CD4-positive, CD25-positive, alpha-beta regulatory T cell (primary cell): ENCODE results near the gene ZFP90. TPM values are rescaled to one million over a fixed set of nuclear protein-coding genes. Genes with fewer than 3 reads are reported as not detected.
"Not testable (repeated sequence)": the region's sequence is repeated elsewhere in the genome, so short reads cannot be mapped to it uniquely, and the experiment has no call there.

Source experiments
- ATAC-seq, 2 donors: fragments of 150-1000 bp; cut with Tn5 transposase; one replicate each; pipeline ENCODE4 v1.10.0; 2021; ENCODE audit warnings: low read depth in 2 of 2, moderate number of reproducible peaks in 2 of 2, moderate library complexity in 1 of 2
- DNase-seq, 3 donors: peaks; one replicate each; pipeline versions ENCODE4 v3.0.0 to v3.0.0-alpha.2; 2012 to 2022; ENCODE audit warnings: mixed read lengths in 1 of 3
- H3K27ac ChIP-seq: one replicate; pipeline ENCODE4 v1.7.0; 2013; ENCODE audit warnings: mild to moderate bottlenecking, low read length; ENCODE audit not compliant: insufficient read depth, poor library complexity, severe bottlenecking
- H3K27me3 ChIP-seq: one replicate; pipeline ENCODE4 v1.7.0; 2013; ENCODE audit warnings: low read length; ENCODE audit not compliant: control insufficient read depth, insufficient read depth
- H3K36me3 ChIP-seq: one replicate; pipeline ENCODE4 v1.7.0; 2013; ENCODE audit warnings: mild to moderate bottlenecking, low read length, moderate library complexity; ENCODE audit not compliant: control insufficient read depth, insufficient read depth
- H3K4me1 ChIP-seq: 2 replicates; pipeline ENCODE4 v1.7.0; 2013; ENCODE audit warnings: mild to moderate bottlenecking, low read length; ENCODE audit not compliant: insufficient read depth, control insufficient read depth, poor library complexity, severe bottlenecking
- H3K4me3 ChIP-seq: one replicate; pipeline ENCODE4 v1.7.0; 2013; ENCODE audit warnings: low read depth, mild to moderate bottlenecking, low read length, moderate library complexity
- H3K9me3 ChIP-seq, 2 experiments: 1 replicate in 1 of 2; 2 replicates in 1 of 2; pipeline ENCODE4 v1.7.0; 2013; ENCODE audit warnings: low read length in 2 of 2, mild to moderate bottlenecking in 1 of 2, moderate library complexity in 1 of 2; ENCODE audit not compliant: control insufficient read depth in 2 of 2
- H3K27ac Mint-ChIP-seq, 3 donors: one replicate each; pipeline ENCODE4 v1.8.0; 2020 to 2022; ENCODE audit warnings: mild to moderate bottlenecking in 3 of 3, mixed read lengths in 3 of 3, moderate library complexity in 2 of 3
- H3K27me3 Mint-ChIP-seq: one replicate; pipeline ENCODE4 v1.8.0; 2022; ENCODE audit warnings: mild to moderate bottlenecking, mixed read lengths
- H3K36me3 Mint-ChIP-seq: one replicate; pipeline ENCODE4 v1.8.0; 2020; ENCODE audit warnings: mixed read lengths
- H3K4me1 Mint-ChIP-seq, 4 donors: one replicate each; pipeline ENCODE4 v1.8.0; 2020 to 2022; ENCODE audit warnings: mixed read lengths in 4 of 4, mild to moderate bottlenecking in 1 of 4
- H3K4me3 Mint-ChIP-seq, 4 donors: one replicate each; pipeline ENCODE4 v1.8.0; 2020 to 2022; ENCODE audit warnings: mild to moderate bottlenecking in 4 of 4, mixed read lengths in 4 of 4, moderate library complexity in 3 of 4
- H3K9me3 Mint-ChIP-seq, 7 donors: one replicate each; pipeline ENCODE4 v1.8.0; 2020 to 2022; ENCODE audit warnings: mixed read lengths in 7 of 7, mild to moderate bottlenecking in 3 of 7, moderate library complexity in 2 of 7
- polyA plus RNA-seq, 4 donors: library from polyadenylated mRNA; unstranded; fragments of 300-500 nt; fragmentation: Illumina TruSeq; gene quantifications; one replicate each; pipeline ENCODE4 v1.2.3, GENCODE V29; 2021
- total RNA-seq: library from RNA; stranded (reverse); gene quantifications from one replicate; pipeline ENCODE4 v1.2.3, GENCODE V29; 2022

ZFP90 gene
- total and polyA plus RNA-seq, 5 donors from 2014 or later = 20.6 to 49.3 (median 24.8) TPM

- ATAC-seq = no peak
- no peak for DNase-seq
- H3K36me3 Mint-ChIP-seq = peaks cover 20% of the 10 kb centered on the region
- peaks cover 28% of the 10 kb centered on the region for H3K4me1 ChIP-seq
- H3K9me3 ChIP-seq = no peaks in the 10 kb centered on the region
- H3K4me3 ChIP-seq = no peak overlapping the region
- H3K4me3 Mint-ChIP-seq = peak overlapping the region in 1 of 4 donors; percentile 55
- no peak overlapping the region for H3K27ac Mint-ChIP-seq
- H3K4me1 Mint-ChIP-seq = peaks cover under 1 to 27% (median 15%) of the 10 kb centered on the region in 4 donors
- no peaks in the 10 kb centered on the region for H3K27me3 ChIP-seq
- H3K27ac ChIP-seq = no peak overlapping the region
- H3K36me3 ChIP-seq = no peaks in the 10 kb centered on the region
- no peaks in the 10 kb centered on the region for H3K9me3 Mint-ChIP-seq
- peaks cover 4% of the 10 kb centered on the region for H3K27me3 Mint-ChIP-seq
Observed at GRCh38 chr16:68533937-68534336, 5.2 kb upstream of the ZFP90 start.

- Mint-ChIP-seq H3K36me3 (peaks cover 24% of the 10 kb centered on the region), H3K4me3 (peak overlapping the region in 2 of 4 donors; percentile 5 to 32), H3K9me3 (peaks cover 0 to 3% (median 0%) of the 10 kb centered on the region in 7 donors), H3K27me3 (peaks cover 5% of the 10 kb centered on the region), H3K4me1 (peaks cover 0 to 26% (median 15%) of the 10 kb centered on the region in 4 donors), H3K27ac (no peak overlapping the region)
- no peak for ATAC-seq
- no peak overlapping the region for H3K4me3 ChIP-seq
- no peaks in the 10 kb centered on the region for H3K27me3 ChIP-seq
- peaks cover 22% of the 10 kb centered on the region for H3K4me1 ChIP-seq
- no peak for DNase-seq
- H3K27ac ChIP-seq = no peak overlapping the region
- H3K36me3 ChIP-seq = no peaks in the 10 kb centered on the region
- H3K9me3 ChIP-seq = no peaks in the 10 kb centered on the region
Observed at GRCh38 chr16:68535331-68535730, 3.8 kb upstream of the ZFP90 start.

GRCh38 chr16:68539711-68540239 lies 684 bp downstream of the ZFP90 start:
- peak in 1 of 3 donors; percentile 63 for DNase-seq
- peaks cover 44% of the 10 kb centered on the region for H3K36me3 Mint-ChIP-seq

GRCh38 chr16:68548947-68549346 lies 9.9 kb downstream of the ZFP90 start:
- DNase-seq (peak in 2 of 3 donors; percentile 42 to 51), ATAC-seq (peak; percentile 88 to 96)
- Mint-ChIP-seq H3K36me3 (peaks cover 63% of the 10 kb centered on the region), H3K4me3 (peak overlapping the region in 3 of 4 donors; percentile 40 to 62 (median 58)), H3K27ac (peak overlapping the region; percentile 83 to 95 (median 84)), H3K27me3 (peaks cover 4% of the 10 kb centered on the region), H3K4me1 (peaks cover 4 to 30% (median 10%) of the 10 kb centered on the region in 4 donors), H3K9me3 (peaks cover 0 to 47% (median 23%) of the 10 kb centered on the region in 7 donors)
- no peak overlapping the region for H3K4me3 ChIP-seq
- H3K4me1 ChIP-seq = no peaks in the 10 kb centered on the region
- no peak overlapping the region for H3K27ac ChIP-seq
- no peaks in the 10 kb centered on the region for H3K27me3 ChIP-seq
- H3K9me3 ChIP-seq = peaks cover 40 to 63% of the 10 kb centered on the region in 2 experiments
- H3K36me3 ChIP-seq = peaks cover 61% of the 10 kb centered on the region

More at GRCh38 chr16:68539711-68540239, 684 bp downstream of the ZFP90 start:
- Histone ChIP-seq H3K4me3 (peak overlapping the region; percentile 81), H3K27ac (peak overlapping the region; percentile 96), H3K36me3 (peaks cover 18% of the 10 kb centered on the region), H3K9me3 (peaks cover 0 to 4% of the 10 kb centered on the region in 2 experiments), H3K27me3 (no peaks in the 10 kb centered on the region), H3K4me1 (peaks cover 15% of the 10 kb centered on the region)
- Mint-ChIP-seq H3K27me3 (peaks cover 5% of the 10 kb centered on the region), H3K9me3 (peaks cover 0 to 5% (median 1%) of the 10 kb centered on the region in 7 donors), H3K4me1 (peaks cover 0 to 29% (median 18%) of the 10 kb centered on the region in 4 donors), H3K27ac (peak overlapping the region; percentile 96 to 97 (median 97)), H3K4me3 (peak overlapping the region; percentile 92 to 94 (median 94))
- peak in 1 of 2 donors; percentile 34 for ATAC-seq

GRCh38 chr16:68553186-68553585 lies 14.1 kb downstream of the ZFP90 start:
- DNase-seq (no peak), ATAC-seq (no peak)
- Histone ChIP-seq H3K9me3 (peaks cover 67 to 93% of the 10 kb centered on the region in 2 experiments), H3K27me3 (no peaks in the 10 kb centered on the region), H3K4me3 (no peak overlapping the region), H3K36me3 (peaks cover 82% of the 10 kb centered on the region), H3K27ac (no peak overlapping the region), H3K4me1 (no peaks in the 10 kb centered on the region)
- Mint-ChIP-seq H3K36me3 (peaks cover 81% of the 10 kb centered on the region), H3K27me3 (peaks cover 4% of the 10 kb centered on the region), H3K4me3 (no peak overlapping the region), H3K27ac (peak overlapping the region in 1 of 3 donors; percentile 38), H3K9me3 (peaks cover 0 to 78% (median 44%) of the 10 kb centered on the region in 7 donors), H3K4me1 (peaks cover 4 to 27% (median 10%) of the 10 kb centered on the region in 4 donors)

GRCh38 chr16:68560341-68560740 lies 21.2 kb downstream of the ZFP90 start:
- Histone ChIP-seq H3K9me3 (peaks cover 92 to 98% of the 10 kb centered on the region in 2 experiments), H3K36me3 (peaks cover 85% of the 10 kb centered on the region)
- ATAC-seq, H3K4me3 Mint-ChIP-seq, H3K4me1 Mint-ChIP-seq, H3K4me3 ChIP-seq, H3K27me3 Mint-ChIP-seq, H3K27me3 ChIP-seq, H3K4me1 ChIP-seq, H3K27ac Mint-ChIP-seq, DNase-seq, H3K27ac ChIP-seq: not testable (repeated sequence)
- peaks cover 77% of the 10 kb centered on the region for H3K36me3 Mint-ChIP-seq
- H3K9me3 Mint-ChIP-seq = peaks cover 0 to 94% (median 65%) of the 10 kb centered on the region in 7 donors

- Mint-ChIP-seq H3K36me3 (peaks cover 48% of the 10 kb centered on the region), H3K4me1 (no peaks in the 10 kb centered on the region), H3K27me3 (no peaks in the 10 kb centered on the region), H3K27ac (no peak overlapping the region), H3K9me3 (peaks cover 4 to 92% (median 55%) of the 10 kb centered on the region in 7 donors), H3K4me3 (no peak overlapping the region)
- H3K4me1 ChIP-seq = no peaks in the 10 kb centered on the region
- DNase-seq (peak in 1 of 3 donors; percentile 16), ATAC-seq (no peak)
- peaks cover 50% of the 10 kb centered on the region for H3K36me3 ChIP-seq
- no peaks in the 10 kb centered on the region for H3K27me3 ChIP-seq
- no peak overlapping the region for H3K27ac ChIP-seq
- peaks cover 92 to 98% of the 10 kb centered on the region in 2 experiments for H3K9me3 ChIP-seq
- H3K4me3 ChIP-seq = no peak overlapping the region
Observed at GRCh38 chr16:68563631-68564381, 24.7 kb downstream of the ZFP90 start.
